ENCODE results near the gene SNAPC3.
"Not testable (repeated sequence)": the region's sequence is repeated elsewhere in the genome, so short reads cannot be mapped to it uniquely, and the experiment has no call there.

The SNAPC3 gene

DNA sequence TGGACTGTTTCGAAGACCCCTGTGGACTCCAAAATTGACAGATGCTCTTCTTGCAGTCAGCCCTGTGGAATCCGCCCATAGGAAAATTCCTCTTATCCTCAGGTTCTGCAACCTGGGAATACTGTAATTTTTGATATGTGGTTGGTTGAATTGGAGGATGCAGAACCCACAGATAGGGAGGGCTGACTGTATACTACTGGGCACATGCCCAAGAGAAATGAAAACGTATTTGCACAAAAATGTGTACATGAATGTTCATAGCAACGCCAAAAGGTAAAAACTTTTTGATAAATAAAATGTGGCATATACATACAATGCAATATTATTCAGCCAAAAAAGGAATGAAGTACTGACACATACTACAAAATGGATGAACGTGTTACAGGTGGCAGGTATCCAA is 1.9 kb upstream of the SNAPC3 start:
- no peak overlapping the region for H3K4me3 ChIP-seq (ENCODE audit: control insufficient read depth, low read depth, low read length)
- no peak for DNase-seq (ENCODE audit: low read depth)
- TF ChIP-seq, protein P1, sequence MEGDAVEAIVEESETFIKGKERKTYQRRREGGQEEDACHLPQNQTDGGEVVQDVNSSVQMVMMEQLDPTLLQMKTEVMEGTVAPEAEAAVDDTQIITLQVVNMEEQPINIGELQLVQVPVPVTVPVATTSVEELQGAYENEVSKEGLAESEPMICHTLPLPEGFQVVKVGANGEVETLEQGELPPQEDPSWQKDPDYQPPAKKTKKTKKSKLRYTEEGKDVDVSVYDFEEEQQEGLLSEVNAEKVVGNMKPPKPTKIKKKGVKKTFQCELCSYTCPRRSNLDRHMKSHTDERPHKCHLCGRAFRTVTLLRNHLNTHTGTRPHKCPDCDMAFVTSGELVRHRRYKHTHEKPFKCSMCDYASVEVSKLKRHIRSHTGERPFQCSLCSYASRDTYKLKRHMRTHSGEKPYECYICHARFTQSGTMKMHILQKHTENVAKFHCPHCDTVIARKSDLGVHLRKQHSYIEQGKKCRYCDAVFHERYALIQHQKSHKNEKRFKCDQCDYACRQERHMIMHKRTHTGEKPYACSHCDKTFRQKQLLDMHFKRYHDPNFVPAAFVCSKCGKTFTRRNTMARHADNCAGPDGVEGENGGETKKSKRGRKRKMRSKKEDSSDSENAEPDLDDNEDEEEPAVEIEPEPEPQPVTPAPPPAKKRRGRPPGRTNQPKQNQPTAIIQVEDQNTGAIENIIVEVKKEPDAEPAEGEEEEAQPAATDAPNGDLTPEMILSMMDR (IDR thresholded peaks at IDR 0.05; ENCODE audit: control insufficient read depth, insufficient read depth, low read depth, low read length, missing control alignments) = no peak

DNA sequence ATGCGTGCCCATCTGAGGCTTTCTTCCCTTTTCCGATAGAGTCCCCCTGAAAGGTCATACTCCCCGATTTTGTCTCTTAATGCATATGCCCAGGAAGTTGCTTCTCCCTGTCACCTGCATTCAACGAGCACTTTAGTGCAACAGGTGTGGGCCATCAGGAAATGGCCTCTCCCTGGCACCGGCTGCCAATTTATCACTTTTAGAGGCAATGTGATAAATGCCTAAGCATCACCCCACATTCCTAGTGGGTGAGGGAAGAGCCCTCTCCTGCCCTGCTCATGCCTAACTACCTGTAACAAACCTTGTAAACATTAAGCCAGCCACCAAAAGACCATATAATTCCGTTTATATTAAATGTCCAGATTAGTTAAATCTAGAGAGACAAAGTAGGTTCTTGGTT is 1.1 kb upstream of the SNAPC3 start:
- no peak for DNase-seq (ENCODE audit: low read depth)
- no peak overlapping the region for H3K4me3 ChIP-seq (ENCODE audit: control insufficient read depth, low read depth, low read length)
- TF ChIP-seq, protein P1 (IDR thresholded peaks at IDR 0.05; ENCODE audit: control insufficient read depth, insufficient read depth, low read depth, low read length, missing control alignments) = no peak

DNA sequence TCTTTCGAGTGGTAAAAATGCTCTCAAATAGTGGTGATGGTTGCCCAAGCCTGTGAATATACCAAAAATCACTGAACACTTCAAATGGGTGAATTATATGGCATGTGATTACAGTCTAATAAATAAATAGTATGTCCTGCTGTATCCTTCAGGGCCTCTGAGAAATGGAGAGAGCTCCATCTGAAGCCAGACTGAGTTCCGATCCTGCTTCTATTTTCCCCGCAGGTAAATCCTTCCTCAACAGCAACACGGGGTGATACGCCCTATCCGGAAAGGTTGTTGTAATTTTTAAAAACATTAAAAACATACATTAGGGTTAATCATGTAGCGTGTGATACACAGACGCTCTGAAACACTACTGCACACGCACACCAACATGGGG is 695 bp upstream of the SNAPC3 start:
- DNase-seq (ENCODE audit: low read depth) = no peak
- peak overlapping the region; percentile 85 for H3K4me3 ChIP-seq (ENCODE audit: control insufficient read depth, low read depth, low read length)
- TF ChIP-seq, protein P1 (IDR thresholded peaks at IDR 0.05; ENCODE audit: control insufficient read depth, insufficient read depth, low read depth, low read length, missing control alignments) = no peak

DNA sequence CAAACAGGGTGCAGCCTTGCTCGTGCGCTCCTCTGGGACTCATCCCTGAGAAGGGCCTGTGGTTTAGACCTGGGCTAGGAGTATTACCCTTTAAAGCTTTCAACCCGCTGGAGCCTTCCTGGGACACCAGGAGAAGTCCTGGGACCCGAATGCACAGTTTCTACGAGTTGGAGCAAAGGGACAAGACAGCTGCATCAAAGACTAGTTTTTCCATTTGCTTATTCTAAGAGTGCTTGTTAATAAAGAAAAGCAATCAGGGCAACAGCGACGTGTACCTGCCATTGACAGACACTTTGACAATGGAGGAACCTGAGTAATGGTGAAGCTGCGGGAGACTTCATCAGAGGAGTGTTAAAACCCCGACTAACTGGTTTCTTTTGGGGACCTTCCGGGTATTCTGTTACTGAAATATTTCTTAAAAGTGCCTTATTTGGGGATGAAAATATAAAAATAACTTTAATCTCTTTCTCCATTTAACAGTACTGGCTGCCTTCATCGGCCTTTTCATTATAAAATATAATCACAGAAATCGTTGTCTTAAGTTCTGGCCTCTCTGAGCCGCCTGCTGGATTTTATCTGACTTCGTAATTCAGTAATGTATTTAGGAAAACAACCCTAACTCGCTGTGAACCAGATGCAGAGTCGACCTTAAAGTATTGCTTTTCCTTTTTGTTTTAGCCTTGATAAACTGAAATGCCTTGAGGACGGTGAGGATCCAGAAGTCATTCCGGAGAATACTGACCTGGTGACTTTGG is 732 bp downstream of the SNAPC3 start:
- peak overlapping the region; percentile 85 for H3K4me3 ChIP-seq (ENCODE audit: control insufficient read depth, low read depth, low read length)
- DNase-seq (ENCODE audit: low read depth) = no peak
- TF ChIP-seq, protein P1 (IDR thresholded peaks at IDR 0.05; ENCODE audit: control insufficient read depth, insufficient read depth, low read depth, low read length, missing control alignments) = peak; percentile 26

- TF ChIP-seq, protein P1 (IDR thresholded peaks at IDR 0.05; ENCODE audit: control insufficient read depth, insufficient read depth, low read depth, low read length, missing control alignments) = no peak
- DNase-seq (ENCODE audit: low read depth) = no peak
- H3K4me3 ChIP-seq (ENCODE audit: control insufficient read depth, low read depth, low read length) = no peak overlapping the region
These were observed 3.3 kb downstream of the SNAPC3 start for GRCh38 chr9:15426019-15426418.

- not testable (repeated sequence) for DNase-seq (ENCODE audit: low read depth); H3K4me3 ChIP-seq (ENCODE audit: control insufficient read depth, low read depth, low read length)
These were observed 5.0 kb downstream of the SNAPC3 start for GRCh38 chr9:15427702-15428101.

- TF ChIP-seq, protein P1 (IDR thresholded peaks at IDR 0.05; ENCODE audit: control insufficient read depth, insufficient read depth, low read depth, low read length, missing control alignments) = no peak
- no peak for DNase-seq (ENCODE audit: low read depth)
- H3K4me3 ChIP-seq (ENCODE audit: control insufficient read depth, low read depth, low read length) = no peak overlapping the region
These were observed 8.5 kb downstream of the SNAPC3 start for GRCh38 chr9:15430920-15431844.
